Epithelial cell of esophagus (primary cell): ENCODE results near the gene GRIA4.

Experiments used
- DNase-seq: peaks from one replicate; pipeline ENCODE4 v3.0.0; 2010; ENCODE audit warnings: low read depth
- H3K4me3 ChIP-seq: 2 replicates; pipeline ENCODE4 v1.5.1; 2011; ENCODE audit warnings: mild to moderate bottlenecking, low read length, control low read depth
- TF ChIP-seq, protein P1 (sequence below): IDR thresholded peaks from 2 replicates; pipeline ENCODE4 v1.5.1; 2011; ENCODE audit warnings: low read depth, mild to moderate bottlenecking, low read length, control low read depth, inconsistent platforms; ENCODE audit not compliant: insufficient read depth; ENCODE audit errors: missing control alignments

Gene GRIA4

GRCh38 chr11:105838668-105839384, 229.0 kb downstream of the GRIA4 start:
- H3K4me3 ChIP-seq: no peak overlapping the region
- peak; percentile 88 for DNase-seq
- TF ChIP-seq, protein P1, sequence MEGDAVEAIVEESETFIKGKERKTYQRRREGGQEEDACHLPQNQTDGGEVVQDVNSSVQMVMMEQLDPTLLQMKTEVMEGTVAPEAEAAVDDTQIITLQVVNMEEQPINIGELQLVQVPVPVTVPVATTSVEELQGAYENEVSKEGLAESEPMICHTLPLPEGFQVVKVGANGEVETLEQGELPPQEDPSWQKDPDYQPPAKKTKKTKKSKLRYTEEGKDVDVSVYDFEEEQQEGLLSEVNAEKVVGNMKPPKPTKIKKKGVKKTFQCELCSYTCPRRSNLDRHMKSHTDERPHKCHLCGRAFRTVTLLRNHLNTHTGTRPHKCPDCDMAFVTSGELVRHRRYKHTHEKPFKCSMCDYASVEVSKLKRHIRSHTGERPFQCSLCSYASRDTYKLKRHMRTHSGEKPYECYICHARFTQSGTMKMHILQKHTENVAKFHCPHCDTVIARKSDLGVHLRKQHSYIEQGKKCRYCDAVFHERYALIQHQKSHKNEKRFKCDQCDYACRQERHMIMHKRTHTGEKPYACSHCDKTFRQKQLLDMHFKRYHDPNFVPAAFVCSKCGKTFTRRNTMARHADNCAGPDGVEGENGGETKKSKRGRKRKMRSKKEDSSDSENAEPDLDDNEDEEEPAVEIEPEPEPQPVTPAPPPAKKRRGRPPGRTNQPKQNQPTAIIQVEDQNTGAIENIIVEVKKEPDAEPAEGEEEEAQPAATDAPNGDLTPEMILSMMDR: no peak

GRCh38 chr11:105840391-105840790, 230.5 kb downstream of the GRIA4 start:
- no peak overlapping the region for H3K4me3 ChIP-seq

DNA sequence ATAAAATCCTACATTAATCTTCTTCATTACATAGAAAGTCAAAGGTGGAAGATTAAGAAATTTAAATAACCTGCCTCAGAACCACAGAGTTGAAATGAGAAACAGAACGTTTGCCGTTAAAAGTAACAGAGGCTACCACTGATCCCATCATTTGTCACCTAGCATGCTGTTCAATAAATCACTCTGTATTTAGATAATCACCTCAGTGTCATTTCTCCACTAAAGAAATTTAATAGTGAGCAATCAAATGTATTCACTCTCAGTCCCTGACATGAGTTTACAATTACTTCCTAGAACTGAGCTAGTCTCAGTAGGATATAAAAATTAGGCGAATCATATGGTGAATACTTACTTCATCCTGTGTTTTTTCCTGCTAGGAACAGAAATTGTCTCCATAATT, 242.5 kb downstream of the GRIA4 start:
- DNase-seq: no peak
- no peak overlapping the region for H3K4me3 ChIP-seq
- TF ChIP-seq, protein P1: no peak

More at GRCh38 chr11:105840391-105840790, 230.5 kb downstream of the GRIA4 start:
- no peak for DNase-seq
- TF ChIP-seq, protein P1: no peak

DNA sequence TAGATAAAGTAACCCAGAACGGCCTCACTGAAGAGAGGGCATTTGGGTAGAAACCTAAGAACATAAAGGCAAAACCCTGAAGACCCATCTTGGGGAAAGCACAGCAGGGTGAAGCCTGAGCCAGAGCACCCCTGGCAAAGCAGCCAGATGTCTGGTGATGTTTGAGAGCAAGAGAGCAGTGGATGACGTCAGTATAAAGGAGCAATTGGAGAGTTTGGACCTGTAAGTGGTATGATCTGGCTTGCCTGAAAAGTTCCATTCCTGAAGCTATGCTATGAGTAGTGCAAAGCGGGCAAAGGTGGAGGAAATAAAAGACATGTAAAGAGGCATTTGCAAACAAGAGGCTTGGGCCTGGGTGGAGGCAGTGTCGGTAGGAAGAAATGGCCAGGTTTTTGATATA, 244.4 kb downstream of the GRIA4 start:
- H3K4me3 ChIP-seq: no peak overlapping the region
- TF ChIP-seq, protein P1: no peak
- DNase-seq: no peak

GRCh38 chr11:105856954-105857353, 247.1 kb downstream of the GRIA4 start:
- DNase-seq: no peak
- TF ChIP-seq, protein P1: no peak
- H3K4me3 ChIP-seq: no peak overlapping the region

DNA sequence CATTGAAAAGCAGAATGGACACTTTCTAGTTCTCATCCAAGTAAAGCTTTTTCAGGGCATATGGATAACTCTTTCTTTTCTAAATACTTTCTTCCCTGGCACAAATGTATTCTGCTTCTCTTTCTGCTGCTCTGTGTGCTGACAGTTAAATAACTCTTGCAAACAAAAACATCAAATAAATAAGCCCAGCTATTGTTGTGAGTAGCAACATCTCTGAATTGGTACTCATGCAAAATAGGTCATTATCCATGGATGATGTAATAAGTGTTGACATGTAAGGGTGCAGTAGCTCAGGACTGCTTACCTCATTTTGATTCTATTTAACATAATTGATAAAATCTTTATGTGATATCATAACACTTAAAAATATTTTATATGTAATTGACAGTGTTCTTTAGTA, 247.9 kb downstream of the GRIA4 start:
- TF ChIP-seq, protein P1: no peak
- H3K4me3 ChIP-seq: no peak overlapping the region
- no peak for DNase-seq

- TF ChIP-seq, protein P1: no peak
- no peak for DNase-seq
- H3K4me3 ChIP-seq: no peak overlapping the region
Observed at GRCh38 chr11:105858841-105859240, 249.0 kb downstream of the GRIA4 start.
